GM12878 (cell line): ENCODE measurements around the gene FFAR1. TPM values are rescaled to one million over a fixed set of nuclear protein-coding genes. Genes with fewer than 3 reads are reported as not detected.
A peak's percentile ranks its signal among the peaks of the same experiment; 100 is the strongest.

Source experiments
- ATAC-seq: fragments of 200-7000 bp; cut with Tn5 transposase; 3 replicates; pipeline ENCODE4 v1.9.1; 2020; ENCODE audit warnings: mild to moderate bottlenecking, moderate library complexity
- BruUV-seq: library from RNA; stranded (reverse); fragments of 400-500 nt; replicated peaks from 2 replicates; lab custom pipeline; 2021; lab: Mats Ljungman, UMichigan
- CTCF ChIA-PET: fragments of 300-600 bp; sonication (Branson Sonifier 250); formaldehyde crosslinking; extraction: SDS; loops from one replicate; lab custom pipeline; 2021; ENCODE audit warnings: inconsistent platforms; lab: Yijun Ruan, JAX
- POLR2A ChIA-PET: fragments of 350-600 bp; formaldehyde crosslinking; extraction: SDS; loops from one replicate; lab custom pipeline; 2021; ENCODE audit warnings: inconsistent platforms; lab: Charles Lee
- RAD21 ChIA-PET: fragments of 300-600 bp; sonication (Branson Sonifier 250); formaldehyde crosslinking; loops from one replicate; lab custom pipeline; 2023; ENCODE audit warnings: antibody characterized with exemption; ENCODE audit not compliant: unreplicated experiment; lab: Charles Lee
- SMC1A ChIA-PET: fragments of 300-600 bp; sonication (Branson Sonifier 250); formaldehyde crosslinking; loops from one replicate; lab custom pipeline; 2023; ENCODE audit not compliant: unreplicated experiment, uncharacterized antibody; lab: Charles Lee
- DNase-seq: peaks from one replicate; pipeline ENCODE4 v3.0.0-alpha.2; 2011; ENCODE audit warnings: low read depth, low spot score
- FAIRE-seq: peaks from 3 replicates; lab custom pipeline; 2011; peaks lifted over from hg19 to GRCh38; lab: Jason Lieb, UNC
- H2AFZ ChIP-seq: 2 replicates; pipeline ENCODE4 v1.6.0; 2011; ENCODE audit warnings: low read depth, low read length, control low read depth; ENCODE audit not compliant: control insufficient read depth
- H3K27ac ChIP-seq: 2 replicates; pipeline ENCODE4 v1.5.1; 2011; ENCODE audit warnings: control low read depth; ENCODE audit not compliant: control insufficient read depth, insufficient read depth
- H3K27me3 ChIP-seq, 2 experiments: replicated peaks in 1 of 2; 2 replicates each; pipeline versions ENCODE4 v1.6.0 to v1.6.1; 2011; ENCODE audit warnings: low read length in 1 of 2; ENCODE audit not compliant: control insufficient read depth in 2 of 2, insufficient read depth in 2 of 2
- H3K36me3 ChIP-seq, 2 experiments: 2 replicates each; pipeline ENCODE4 v1.5.1; 2011; ENCODE audit warnings: low read length in 1 of 2; ENCODE audit not compliant: control insufficient read depth in 2 of 2, insufficient read depth in 2 of 2
- H3K4me1 ChIP-seq: 2 replicates; pipeline ENCODE4 v1.6.1; 2011; ENCODE audit warnings: mild to moderate bottlenecking, low read length, moderate library complexity, mixed read lengths; ENCODE audit not compliant: control insufficient read depth, insufficient read depth
- H3K4me2 ChIP-seq: 2 replicates; pipeline ENCODE4 v1.6.0; 2011; ENCODE audit warnings: control low read depth; ENCODE audit not compliant: control insufficient read depth, insufficient read depth
- H3K4me3 ChIP-seq: fragments of 200-600 bp; sonication (generic); 2 replicates; pipeline ENCODE4 v1.5.1; 2016
- H3K79me2 ChIP-seq: 2 replicates; pipeline ENCODE4 v1.6.0; 2011; ENCODE audit warnings: low read length; ENCODE audit not compliant: control insufficient read depth, insufficient read depth
- H3K9ac ChIP-seq: 2 replicates; pipeline ENCODE4 v1.8.0; 2011; ENCODE audit warnings: low read length, control low read depth, mixed read lengths; ENCODE audit not compliant: control insufficient read depth, insufficient read depth
- H3K9me3 ChIP-seq: replicated peaks from 3 replicates; pipeline ENCODE4 v1.5.1; 2011; ENCODE audit warnings: mild to moderate bottlenecking, low read length; ENCODE audit not compliant: control insufficient read depth, insufficient read depth
- H4K20me1 ChIP-seq: 2 replicates; pipeline ENCODE4 v1.6.0; 2011; ENCODE audit not compliant: control insufficient read depth, insufficient read depth
- ASH2L ChIP-seq: fragments of 300-600, 200-600 bp; sonication (generic); IDR thresholded peaks from 2 replicates; pipeline ENCODE4 v1.6.1; 2017; ENCODE audit warnings: low read depth, mild to moderate bottlenecking, borderline replicate concordance
- EED ChIP-seq: sonication (generic); IDR thresholded peaks from 2 replicates; pipeline ENCODE4 v1.6.1; 2016; ENCODE audit warnings: antibody characterized with exemption, low read depth
- FOXK2 ChIP-seq: fragments of 450-650 bp; IDR thresholded peaks from 2 replicates; pipeline ENCODE4 v1.6.1; 2017; ENCODE audit warnings: mild to moderate bottlenecking, moderate library complexity
- KAT2A ChIP-seq: conservative IDR thresholded peaks from 2 replicates; pipeline ENCODE4 v1.6.1; 2011; ENCODE audit warnings: low read depth, low read length; ENCODE audit not compliant: control insufficient read depth
- MEF2B ChIP-seq: fragments of 450-650 bp; IDR thresholded peaks from 2 replicates; pipeline ENCODE4 v1.6.1; 2018; ENCODE audit warnings: mild to moderate bottlenecking, moderate library complexity; ENCODE audit not compliant: partially characterized antibody, poor library complexity, severe bottlenecking
- PML ChIP-seq: IDR thresholded peaks from 2 replicates; pipeline ENCODE4 v1.6.1; 2012; ENCODE audit warnings: low read length, inconsistent platforms
- POLR2AphosphoS2 ChIP-seq: IDR thresholded peaks from 2 replicates; pipeline ENCODE4 v1.6.1; 2011; ENCODE audit warnings: low read depth, mild to moderate bottlenecking, low read length, improper control_type of control experiment, moderate library complexity
- POLR2AphosphoS5 ChIP-seq: IDR thresholded peaks from 2 replicates; pipeline ENCODE4 v1.6.1; 2011; ENCODE audit warnings: mild to moderate bottlenecking, low read length, inconsistent platforms
- SMAD5 ChIP-seq: IDR thresholded peaks from 2 replicates; pipeline ENCODE4 v1.6.1; 2016; ENCODE audit warnings: antibody characterized with exemption, low read depth
- ZBED1 ChIP-seq: IDR thresholded peaks from 2 replicates; pipeline ENCODE4 v1.6.1; 2016; ENCODE audit warnings: borderline replicate concordance
- WGBS: methylation state at CpG from one replicate; pipeline ENCODE4 v1.1.6; 2016; ENCODE audit warnings: low lambda C conversion rate; ENCODE audit not compliant: insufficient replicate concordance, insufficient coverage; ENCODE audit errors: missing lambda C conversion rate; 5-methylcytosine and 5-hydroxymethylcytosine counted together
- in situ Hi-C: fragments of 300-500 bp; cut with MboI; formaldehyde crosslinking; loops from 9 replicates; pipeline ENCODE4 v1.14.3; 2018; ENCODE audit warnings: mixed read lengths
- intact Hi-C: fragments of 100-400 bp; cut with micrococcal nuclease; formaldehyde crosslinking; loops from one replicate; pipeline ENCODE4 v1.14.2; 2022; ENCODE audit not compliant: unreplicated experiment
- polyA plus RNA-seq, 11 experiments: library from polyadenylated mRNA; depleted of rRNA in 4 of 11; unstranded in 6 of 11; stranded (reverse) in 5 of 11; fragments of >200 nt; fragmentation: Nextera tagmentation in 4 of 11; fragmentation: Illumina TruSeq in 1 of 11; extraction: Ambion mirVana in 4 of 11; extraction: Trizol in 1 of 11; gene quantifications; 1 replicate in 1 of 11; 2 replicates in 10 of 11; pipeline versions ENCODE4 v1.2.1 to v1.2.3, GENCODE V29; 2011 to 2016; ENCODE audit warnings: inconsistent platforms in 2 of 11, missing spikeins in 2 of 11, low read depth in 1 of 11
- total RNA-seq, 4 experiments: library from RNA; depleted of rRNA in 3 of 4; stranded (reverse); fragments of >200 nt in 3 of 4; fragmentation: Illumina TruSeq in 1 of 4; extraction: Trizol in 1 of 4; gene quantifications; 2 replicates each; pipeline versions ENCODE4 v1.2.1 to v1.2.3, GENCODE V29; 2013 to 2021
- TF ChIP-seq, protein P1 (sequence below): IDR thresholded peaks from 2 replicates; pipeline ENCODE4 v1.6.1; 2012; ENCODE audit warnings: low read length, inconsistent platforms

FFAR1 gene
- total and polyA plus RNA-seq, 10 of the 15 experiments (the other 5 are each of a cell fraction or from before 2014, with no cell fraction given) = 0.05 to 0.62 (median 0.14) TPM; not detected in 2

GRCh38 chr19:35344511-35345031 is 3.1 kb upstream of the FFAR1 start:
- Histone ChIP-seq H3K9me3 (no peaks in the 10 kb centered on the region), H3K79me2 (no peaks in the 10 kb centered on the region), H3K9ac (no peak overlapping the region), H3K27me3 (no peaks in the 10 kb centered on the region), H4K20me1 (no peaks in the 10 kb centered on the region), H3K27ac (no peak overlapping the region), H2AFZ (no peak overlapping the region), H3K4me2 (no peak overlapping the region; the same call in 1 of the 2 replicates), H3K4me3 (no peak overlapping the region), H3K36me3 (peaks cover 23 to 27% of the 10 kb centered on the region in 2 experiments), H3K4me1 (peaks cover 50% of the 10 kb centered on the region)
- DNase-seq = no peak
- in situ Hi-C loops = loop anchor here (5.0 kb wide), 1 partner anchor 123 kb away; no protein-coding TSS in a partner anchor
- ChIA-PET CTCF (interaction anchor here (0.6 to 5.8 kb wide), 2 partner anchors 11 to 147 kb away, joined by 3 to 61 read pairs; no protein-coding TSS in a partner anchor), SMC1A (interaction anchor here (0.7 to 7.7 kb wide), 7 partner anchors 13 to 151 kb away, joined by 3 to 152 read pairs (median 4); partner anchors contain the start of gene CD22), RAD21 (interaction anchor here (6.2 kb wide), 1 partner anchor 13 kb away, joined by 127 read pairs; the partner anchor contains the start of gene CD22), POLR2A (interaction anchor here (1.0 to 5.4 kb wide), 4 partner anchors 12 to 117 kb away, joined by 3 to 135 read pairs (median 29); no protein-coding TSS in a partner anchor)
- FAIRE-seq = no peak
- no peak for ATAC-seq
- intact Hi-C loops = loop anchor here (5.0 kb wide), 3 partner anchors 37 to 253 kb away; partner anchors contain the start of gene USF2
- WGBS = 84% methylated on average over 17 of the region's 17 CpGs
- TF ChIP-seq POLR2AphosphoS2 = peak; percentile 89; the same call in 1 of the 2 replicates
- TF ChIP-seq SMAD5 = peak; percentile 42; the same call in 1 of the 2 replicates
- peak; percentile 35; the same call in 1 of the 2 replicates for TF ChIP-seq PML
- TF ChIP-seq POLR2AphosphoS5 = peak; percentile 39; the same call in 1 of the 2 replicates
- TF ChIP-seq EED = no peak
- no peak for TF ChIP-seq ASH2L
- no peak for TF ChIP-seq MEF2B
- no peak for TF ChIP-seq ZBED1
- TF ChIP-seq KAT2A = no peak
- TF ChIP-seq, protein P1, sequence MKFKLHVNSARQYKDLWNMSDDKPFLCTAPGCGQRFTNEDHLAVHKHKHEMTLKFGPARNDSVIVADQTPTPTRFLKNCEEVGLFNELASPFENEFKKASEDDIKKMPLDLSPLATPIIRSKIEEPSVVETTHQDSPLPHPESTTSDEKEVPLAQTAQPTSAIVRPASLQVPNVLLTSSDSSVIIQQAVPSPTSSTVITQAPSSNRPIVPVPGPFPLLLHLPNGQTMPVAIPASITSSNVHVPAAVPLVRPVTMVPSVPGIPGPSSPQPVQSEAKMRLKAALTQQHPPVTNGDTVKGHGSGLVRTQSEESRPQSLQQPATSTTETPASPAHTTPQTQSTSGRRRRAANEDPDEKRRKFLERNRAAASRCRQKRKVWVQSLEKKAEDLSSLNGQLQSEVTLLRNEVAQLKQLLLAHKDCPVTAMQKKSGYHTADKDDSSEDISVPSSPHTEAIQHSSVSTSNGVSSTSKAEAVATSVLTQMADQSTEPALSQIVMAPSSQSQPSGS = no peak
- TF ChIP-seq FOXK2 = no peak
- no TSS peak for BruUV-seq
